ENCODE results near the gene ITPR1.

Gene ITPR1

GRCh38 chr3:4643904-4644547 lies 150.9 kb downstream of the ITPR1 start:
- no peak for DNase-seq (ENCODE audit: low read depth)

- no peak for DNase-seq (ENCODE audit: low read depth)
These were observed 151.8 kb downstream of the ITPR1 start for GRCh38 chr3:4644951-4645350.

GRCh38 chr3:4645468-4645867 lies 152.3 kb downstream of the ITPR1 start:
- no peak for DNase-seq (ENCODE audit: low read depth)

GRCh38 chr3:4647411-4647810 lies 154.3 kb downstream of the ITPR1 start:
- no peak for DNase-seq (ENCODE audit: low read depth)

GRCh38 chr3:4655145-4656045 lies 162.2 kb downstream of the ITPR1 start:
- no peak for DNase-seq (ENCODE audit: low read depth)

GRCh38 chr3:4656059-4656458 lies 162.9 kb downstream of the ITPR1 start:
- DNase-seq (ENCODE audit: low read depth) = no peak

- no peak for DNase-seq (ENCODE audit: low read depth)
These were observed 163.6 kb downstream of the ITPR1 start for GRCh38 chr3:4656626-4657328.

- no peak for DNase-seq (ENCODE audit: low read depth)
These were observed 167.8 kb downstream of the ITPR1 start for GRCh38 chr3:4660936-4661335.

GRCh38 chr3:4664412-4664811 lies 171.3 kb downstream of the ITPR1 start:
- no peak for DNase-seq (ENCODE audit: low read depth)

- DNase-seq (ENCODE audit: low read depth) = no peak
These were observed 172.0 kb downstream of the ITPR1 start for GRCh38 chr3:4665197-4665596.

GRCh38 chr3:4666071-4666470 lies 172.9 kb downstream of the ITPR1 start:
- DNase-seq (ENCODE audit: low read depth) = no peak

- no peak for DNase-seq (ENCODE audit: low read depth)
These were observed 177.2 kb downstream of the ITPR1 start for GRCh38 chr3:4670352-4670751.

- DNase-seq (ENCODE audit: low read depth) = no peak
These were observed 179.7 kb downstream of the ITPR1 start for GRCh38 chr3:4672725-4673275.

GRCh38 chr3:4674216-4674615 lies 181.1 kb downstream of the ITPR1 start:
- no peak for DNase-seq (ENCODE audit: low read depth)

GRCh38 chr3:4675704-4676103 lies 182.6 kb downstream of the ITPR1 start:
- DNase-seq (ENCODE audit: low read depth) = no peak

GRCh38 chr3:4678320-4678719 lies 185.2 kb downstream of the ITPR1 start:
- no peak for DNase-seq (ENCODE audit: low read depth)

- no peak for DNase-seq (ENCODE audit: low read depth)
These were observed 187.1 kb downstream of the ITPR1 start for GRCh38 chr3:4680227-4680691.

- no peak for DNase-seq (ENCODE audit: low read depth)
These were observed 187.7 kb downstream of the ITPR1 start for GRCh38 chr3:4680871-4681300.

- no peak for DNase-seq (ENCODE audit: low read depth)
These were observed 188.2 kb downstream of the ITPR1 start for GRCh38 chr3:4681301-4681700.

GRCh38 chr3:4684117-4684516 lies 191.0 kb downstream of the ITPR1 start:
- DNase-seq (ENCODE audit: low read depth) = no peak

- no peak for DNase-seq (ENCODE audit: low read depth)
These were observed 191.8 kb downstream of the ITPR1 start for GRCh38 chr3:4684976-4685375.

GRCh38 chr3:4685673-4686345 lies 192.7 kb downstream of the ITPR1 start:
- DNase-seq (ENCODE audit: low read depth) = no peak
